Activated T-helper 17 cell treated with anti-CD3 and anti-CD28 coated beads, Interleukin-2, amount 50 U/mL, for 72 hours (primary cell): ENCODE data around the gene ANO6. TPM values are rescaled to one million over a fixed set of nuclear protein-coding genes. Genes with fewer than 3 reads are reported as not detected.
A peak's percentile ranks its signal among the peaks of the same experiment; 100 is the strongest.

ENCODE experiments used
- ATAC-seq: fragments of 150-1000 bp; cut with Tn5 transposase; replicated peaks from 2 replicates; pipeline ENCODE4 v1.10.0; 2021; ENCODE audit warnings: mild to moderate bottlenecking, moderate library complexity
- H3K27ac Mint-ChIP-seq: one replicate; pipeline ENCODE4 v1.8.0; 2022; ENCODE audit warnings: mixed read lengths
- H3K27me3 Mint-ChIP-seq: one replicate; pipeline ENCODE4 v1.8.0; 2022; ENCODE audit warnings: mixed read lengths
- H3K36me3 Mint-ChIP-seq: one replicate; pipeline ENCODE4 v1.8.0; 2022; ENCODE audit warnings: low read depth, mild to moderate bottlenecking, mixed read lengths
- H3K4me1 Mint-ChIP-seq: one replicate; pipeline ENCODE4 v1.8.0; 2022; ENCODE audit warnings: mixed read lengths
- H3K4me3 Mint-ChIP-seq: one replicate; pipeline ENCODE4 v1.8.0; 2022; ENCODE audit warnings: mild to moderate bottlenecking, mixed read lengths
- H3K9me3 Mint-ChIP-seq: one replicate; pipeline ENCODE4 v1.8.0; 2022; ENCODE audit warnings: mixed read lengths
- total RNA-seq, 2 donors: library from RNA; stranded (reverse); gene quantifications; one replicate each; pipeline ENCODE4 v1.2.3, GENCODE V29; 2022

Gene ANO6
- total RNA-seq, 2 donors from 2014 or later: 26.8 to 45.1 TPM

DNA sequence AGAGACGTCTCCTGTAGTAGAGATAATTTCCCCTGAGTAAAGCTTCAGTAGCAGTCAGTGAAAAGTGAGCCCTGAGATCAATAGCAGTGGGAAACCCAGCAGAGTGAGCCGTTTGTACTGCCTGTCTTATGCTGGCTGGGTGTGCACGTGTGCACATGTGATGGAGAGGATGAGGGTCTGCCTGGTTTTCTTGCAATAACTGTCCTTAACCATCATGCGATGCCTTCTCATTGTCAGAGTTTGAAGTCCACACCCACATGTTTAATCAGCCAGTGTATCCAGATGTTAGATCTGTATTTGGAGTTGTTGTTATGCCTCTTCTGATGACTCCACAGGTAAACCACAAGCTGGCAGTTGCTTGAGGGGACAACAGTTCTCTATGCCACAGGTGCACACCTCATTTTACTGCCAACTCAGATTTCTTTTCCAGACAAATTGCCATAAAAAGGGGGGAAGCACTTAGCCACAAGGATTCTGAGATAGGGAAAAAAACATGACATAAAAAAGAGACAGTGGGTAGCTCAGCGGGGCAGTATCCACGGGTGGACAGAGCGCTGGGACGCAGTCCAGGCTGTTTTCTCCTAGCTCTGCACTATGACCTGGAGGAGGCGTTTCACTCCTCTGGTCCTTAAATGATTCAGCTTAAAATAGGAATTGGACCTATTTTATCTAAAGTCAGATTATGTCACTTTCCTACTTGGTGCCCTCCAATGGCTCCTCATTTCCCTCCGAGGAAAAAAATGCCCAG, 192.3 kb downstream of the ANO6 start:
- Mint-ChIP-seq H3K36me3 (peaks cover 34% of the 10 kb centered on the region), H3K27me3 (no peaks in the 10 kb centered on the region), H3K27ac (no peak overlapping the region), H3K4me3 (no peak overlapping the region), H3K4me1 (peaks cover 4% of the 10 kb centered on the region), H3K9me3 (no peaks in the 10 kb centered on the region)
- no peak for ATAC-seq

DNA sequence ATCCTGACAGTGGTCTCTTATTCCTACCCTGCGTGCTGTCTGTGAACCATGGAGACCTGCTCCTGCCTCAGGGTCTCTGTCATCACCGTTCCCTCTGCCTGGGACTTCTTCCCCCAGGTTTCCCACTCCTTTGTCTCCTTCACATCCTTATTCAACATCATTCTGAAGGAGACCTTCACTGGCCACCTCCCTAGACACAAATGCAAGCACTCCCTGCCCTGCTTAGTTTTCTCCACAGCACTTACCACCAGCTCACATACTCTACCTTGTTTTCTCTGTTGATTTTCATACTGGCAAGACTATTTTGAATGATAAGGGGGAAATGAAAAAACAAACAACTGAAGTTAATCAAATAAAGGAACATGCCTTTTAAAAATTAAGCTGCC, 192.8 kb downstream of the ANO6 start:
- H3K27me3 Mint-ChIP-seq: no peaks in the 10 kb centered on the region
- peaks cover 4% of the 10 kb centered on the region for H3K4me1 Mint-ChIP-seq
- no peak overlapping the region for H3K4me3 Mint-ChIP-seq
- peaks cover 28% of the 10 kb centered on the region for H3K36me3 Mint-ChIP-seq
- H3K9me3 Mint-ChIP-seq: no peaks in the 10 kb centered on the region
- H3K27ac Mint-ChIP-seq: no peak overlapping the region
- no peak for ATAC-seq

DNA sequence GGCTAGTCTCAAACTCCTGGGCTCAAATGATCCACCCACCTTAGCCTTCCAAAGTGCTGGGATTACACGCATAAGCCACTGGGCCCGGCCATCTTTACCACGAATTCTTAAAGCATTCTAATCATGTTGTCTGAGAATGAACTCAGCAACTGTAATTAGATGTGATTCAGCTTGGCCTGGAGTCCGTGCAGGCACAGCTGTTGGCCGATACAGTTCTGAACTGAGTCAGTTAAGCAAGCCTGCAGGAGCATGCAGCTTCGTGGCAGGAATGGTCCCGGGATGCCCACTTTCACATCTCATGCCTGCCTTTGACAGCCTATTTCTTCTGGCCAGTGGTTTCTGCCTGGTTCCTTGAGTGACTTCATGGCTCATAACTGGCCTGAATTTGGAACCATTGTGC, 194.1 kb downstream of the ANO6 start:
- peaks cover 20% of the 10 kb centered on the region for H3K36me3 Mint-ChIP-seq
- no peaks in the 10 kb centered on the region for H3K9me3 Mint-ChIP-seq
- H3K27me3 Mint-ChIP-seq: no peaks in the 10 kb centered on the region
- H3K4me3 Mint-ChIP-seq: no peak overlapping the region
- H3K27ac Mint-ChIP-seq: no peak overlapping the region
- ATAC-seq: no peak
- peaks cover 4% of the 10 kb centered on the region for H3K4me1 Mint-ChIP-seq

DNA sequence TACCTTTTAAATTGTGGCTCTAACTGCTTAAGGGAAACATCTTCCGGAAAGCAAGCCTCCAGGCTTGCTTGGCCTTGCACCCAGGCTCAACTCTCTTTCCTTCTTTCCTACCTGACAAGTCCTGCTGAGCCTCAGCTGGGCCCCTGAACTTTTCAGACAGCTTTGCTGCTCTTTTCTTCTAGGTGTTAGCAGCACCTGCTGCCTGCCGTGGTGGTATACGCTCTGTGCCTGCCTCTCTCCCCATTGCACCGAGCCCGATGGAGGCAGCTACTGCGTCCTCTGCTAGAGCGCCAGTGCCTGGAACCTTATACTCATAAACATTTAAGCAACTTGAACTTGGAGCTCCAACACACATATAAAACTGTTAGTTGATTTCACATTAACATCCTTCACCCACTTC, 195.7 kb downstream of the ANO6 start:
- Mint-ChIP-seq H3K27me3 (no peaks in the 10 kb centered on the region), H3K4me1 (peaks cover 11% of the 10 kb centered on the region), H3K4me3 (no peak overlapping the region), H3K36me3 (peaks cover 23% of the 10 kb centered on the region), H3K27ac (peak overlapping the region; percentile 31), H3K9me3 (no peaks in the 10 kb centered on the region)
- ATAC-seq: no peak

DNA sequence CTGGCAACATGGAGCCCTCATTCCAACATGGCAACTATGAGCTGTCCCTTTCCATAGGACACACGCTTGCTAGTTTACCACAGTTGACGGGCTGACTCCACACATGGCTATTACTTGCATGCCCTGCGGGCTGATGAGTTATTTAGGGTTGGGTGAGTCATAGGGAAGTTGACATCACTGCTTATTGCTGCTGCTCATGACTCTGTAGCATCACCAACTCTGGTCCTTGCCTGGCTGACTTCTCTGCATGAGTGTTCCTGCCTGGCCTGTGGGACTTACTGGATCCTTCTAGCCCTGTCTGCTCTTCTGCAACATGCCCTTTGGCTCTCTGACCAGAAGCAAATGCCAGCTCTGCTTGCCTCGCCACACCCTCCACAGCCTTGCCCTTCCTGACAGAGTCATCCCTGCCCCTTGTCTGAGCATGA, 199.5 kb downstream of the ANO6 start:
- Mint-ChIP-seq H3K27me3 (no peaks in the 10 kb centered on the region), H3K27ac (peak overlapping the region; percentile 24), H3K4me3 (no peak overlapping the region), H3K36me3 (peaks cover 53% of the 10 kb centered on the region), H3K4me1 (peaks cover 11% of the 10 kb centered on the region), H3K9me3 (no peaks in the 10 kb centered on the region)
- peak; percentile 100 for ATAC-seq

DNA sequence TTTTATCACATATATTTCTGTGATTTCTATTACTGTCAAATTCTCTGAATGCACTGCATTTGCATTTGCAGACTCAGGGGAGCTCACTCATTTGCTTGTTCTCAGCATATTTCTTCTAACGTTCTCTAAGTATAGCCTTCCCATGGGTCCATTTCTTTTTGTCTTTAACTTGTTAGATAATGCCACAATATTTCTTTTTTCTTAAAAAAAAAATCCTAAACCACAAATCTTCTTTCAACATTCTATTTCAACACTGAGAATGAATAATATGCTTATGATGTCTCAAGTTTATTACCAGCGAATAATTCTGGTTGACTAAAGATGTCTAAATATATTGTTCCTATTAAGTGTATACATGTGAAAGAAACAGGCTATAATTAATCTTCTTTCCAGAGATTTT, 200.2 kb downstream of the ANO6 start:
- Mint-ChIP-seq H3K27ac (no peak overlapping the region), H3K9me3 (no peaks in the 10 kb centered on the region), H3K4me1 (peaks cover 11% of the 10 kb centered on the region), H3K4me3 (no peak overlapping the region), H3K27me3 (no peaks in the 10 kb centered on the region), H3K36me3 (peaks cover 60% of the 10 kb centered on the region)
- no peak for ATAC-seq

DNA sequence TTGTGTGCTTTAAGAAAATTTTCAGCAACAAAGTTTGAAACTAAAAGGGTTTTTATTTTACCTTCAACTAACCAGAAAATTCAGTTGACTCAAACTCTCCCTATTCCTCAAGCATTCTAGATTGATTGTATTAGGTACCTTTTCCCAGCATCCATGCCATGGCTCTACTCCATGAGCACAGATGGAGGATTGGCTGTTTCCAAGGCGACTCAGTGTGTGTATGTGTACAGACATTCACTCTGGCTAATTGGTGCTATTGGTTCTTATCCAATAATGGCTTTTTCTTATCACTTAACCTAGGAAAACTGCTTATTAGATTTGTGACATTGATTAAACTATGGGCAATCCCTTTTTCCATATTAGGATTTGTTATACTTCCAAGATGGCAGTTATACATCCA, 202.6 kb downstream of the ANO6 start:
- Mint-ChIP-seq H3K27me3 (no peaks in the 10 kb centered on the region), H3K9me3 (no peaks in the 10 kb centered on the region), H3K4me1 (peaks cover 7% of the 10 kb centered on the region), H3K36me3 (peaks cover 84% of the 10 kb centered on the region), H3K27ac (no peak overlapping the region), H3K4me3 (no peak overlapping the region)
- ATAC-seq: no peak

DNA sequence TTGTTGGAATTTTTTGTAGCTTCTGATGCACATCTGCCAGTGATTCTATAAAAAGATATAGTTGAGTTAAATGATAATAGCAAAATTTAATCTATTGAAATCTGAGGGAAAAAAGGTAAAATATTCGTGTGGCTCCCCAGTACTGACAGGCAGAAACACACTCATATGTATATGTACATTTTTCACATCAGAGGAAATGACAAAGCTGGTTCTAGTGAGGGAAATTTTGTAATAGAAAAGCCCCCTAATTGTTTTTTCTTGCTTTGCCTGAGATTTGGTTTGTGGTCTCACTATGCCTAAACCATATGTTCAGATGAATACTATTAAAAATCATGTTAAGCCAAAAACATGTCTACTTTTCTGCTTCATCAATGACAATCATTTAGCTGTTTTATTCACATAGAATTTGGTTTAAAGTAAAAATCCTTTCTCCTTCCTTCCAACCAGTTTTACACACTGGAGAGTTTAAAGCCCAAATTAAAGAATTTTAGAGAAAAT, 203.5 kb downstream of the ANO6 start:
- ATAC-seq: no peak
- H3K9me3 Mint-ChIP-seq: no peaks in the 10 kb centered on the region
- peak overlapping the region; percentile 50 for H3K27ac Mint-ChIP-seq
- no peaks in the 10 kb centered on the region for H3K27me3 Mint-ChIP-seq
- H3K4me3 Mint-ChIP-seq: no peak overlapping the region
- H3K4me1 Mint-ChIP-seq: peaks cover 7% of the 10 kb centered on the region
- peaks cover 92% of the 10 kb centered on the region for H3K36me3 Mint-ChIP-seq

DNA sequence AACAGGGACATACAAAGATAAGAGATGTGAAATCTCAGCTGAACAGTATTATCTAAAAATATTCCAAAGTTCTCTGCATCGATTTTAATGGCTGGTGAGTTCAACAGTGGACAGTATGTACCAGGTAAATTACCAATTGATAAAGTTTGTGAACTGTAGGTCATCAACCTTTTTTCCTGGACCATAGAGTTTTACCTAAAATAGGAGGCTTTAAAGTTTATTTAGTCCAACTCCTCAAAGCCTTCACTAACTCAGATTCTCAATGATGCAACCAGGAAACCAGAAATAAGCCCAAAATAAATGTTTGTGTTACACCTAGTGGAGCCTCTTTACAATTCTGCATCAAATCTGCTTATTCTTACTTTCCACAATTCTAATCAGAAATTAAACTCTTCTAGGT, 205.8 kb downstream of the ANO6 start:
- Mint-ChIP-seq H3K27ac (no peak overlapping the region), H3K4me3 (no peak overlapping the region), H3K36me3 (peaks cover 98% of the 10 kb centered on the region), H3K4me1 (no peaks in the 10 kb centered on the region), H3K9me3 (no peaks in the 10 kb centered on the region), H3K27me3 (no peaks in the 10 kb centered on the region)
- ATAC-seq: no peak

DNA sequence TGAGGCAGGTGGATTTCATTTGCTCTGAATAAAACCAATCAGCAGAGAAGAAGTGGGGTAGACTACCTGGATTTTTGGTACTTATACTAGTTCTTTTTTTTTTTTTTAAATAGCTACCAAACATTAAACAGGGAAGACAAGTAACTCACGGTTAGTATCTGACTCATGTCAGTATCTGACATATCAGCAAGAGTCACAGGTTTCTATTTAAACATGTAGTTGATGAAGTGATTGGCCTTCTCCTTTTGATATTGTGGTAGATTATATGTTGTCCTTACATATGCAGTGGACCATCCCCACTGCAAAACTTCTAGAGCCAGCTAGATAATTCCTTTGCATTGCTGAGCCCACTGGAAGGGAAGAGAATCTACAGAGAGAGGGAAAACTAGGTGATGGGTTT, 208.0 kb downstream of the ANO6 start:
- no peaks in the 10 kb centered on the region for H3K9me3 Mint-ChIP-seq
- H3K4me1 Mint-ChIP-seq: no peaks in the 10 kb centered on the region
- no peaks in the 10 kb centered on the region for H3K27me3 Mint-ChIP-seq
- no peak overlapping the region for H3K4me3 Mint-ChIP-seq
- ATAC-seq: peak; percentile 77
- peak overlapping the region; percentile 64 for H3K27ac Mint-ChIP-seq
- H3K36me3 Mint-ChIP-seq: peaks cover 100% of the 10 kb centered on the region

DNA sequence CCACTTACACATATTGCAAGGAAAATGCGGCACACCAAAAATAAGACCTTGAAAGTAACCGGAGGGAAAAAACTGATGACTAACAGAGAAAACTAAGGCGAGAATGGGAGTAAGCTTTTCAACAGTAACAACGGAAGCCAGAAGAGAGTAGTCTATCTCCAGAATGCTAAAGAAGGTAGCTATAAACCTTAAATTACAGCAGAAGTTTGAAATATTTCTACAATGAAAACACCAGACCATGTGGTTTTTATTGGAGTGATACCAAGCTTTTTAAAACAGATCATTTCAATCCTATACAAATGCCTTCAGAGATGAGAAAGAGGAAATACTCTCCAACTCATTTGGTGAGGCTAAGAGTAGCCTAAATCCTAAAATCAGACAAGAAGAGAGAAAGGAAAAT, 209.5 kb downstream of the ANO6 start:
- Mint-ChIP-seq H3K36me3 (peaks cover 100% of the 10 kb centered on the region), H3K27ac (no peak overlapping the region), H3K9me3 (no peaks in the 10 kb centered on the region), H3K4me1 (no peaks in the 10 kb centered on the region), H3K27me3 (no peaks in the 10 kb centered on the region), H3K4me3 (no peak overlapping the region)
- no peak for ATAC-seq

DNA sequence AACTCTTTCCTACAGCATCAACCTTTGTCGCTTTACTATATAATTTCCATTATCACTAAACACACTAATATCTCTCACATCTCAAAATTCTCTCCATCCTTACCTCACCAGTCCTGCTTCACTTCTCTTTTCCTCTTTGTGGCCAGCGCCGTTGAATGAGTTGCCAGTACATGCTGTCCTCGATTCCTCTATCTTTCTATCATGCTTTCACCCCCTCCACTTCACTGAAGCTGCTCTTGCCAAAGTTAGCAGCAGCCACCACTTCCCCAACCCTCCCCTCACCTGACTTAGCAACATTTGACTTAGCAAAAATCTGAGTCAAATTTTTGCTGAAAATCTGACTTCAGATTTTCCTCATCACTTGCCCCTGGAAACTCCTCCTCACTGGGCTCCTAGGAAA, 210.4 kb downstream of the ANO6 start:
- H3K27me3 Mint-ChIP-seq: no peaks in the 10 kb centered on the region
- peaks cover 97% of the 10 kb centered on the region for H3K36me3 Mint-ChIP-seq
- no peak overlapping the region for H3K27ac Mint-ChIP-seq
- no peaks in the 10 kb centered on the region for H3K4me1 Mint-ChIP-seq
- no peak overlapping the region for H3K4me3 Mint-ChIP-seq
- no peaks in the 10 kb centered on the region for H3K9me3 Mint-ChIP-seq
- ATAC-seq: no peak

DNA sequence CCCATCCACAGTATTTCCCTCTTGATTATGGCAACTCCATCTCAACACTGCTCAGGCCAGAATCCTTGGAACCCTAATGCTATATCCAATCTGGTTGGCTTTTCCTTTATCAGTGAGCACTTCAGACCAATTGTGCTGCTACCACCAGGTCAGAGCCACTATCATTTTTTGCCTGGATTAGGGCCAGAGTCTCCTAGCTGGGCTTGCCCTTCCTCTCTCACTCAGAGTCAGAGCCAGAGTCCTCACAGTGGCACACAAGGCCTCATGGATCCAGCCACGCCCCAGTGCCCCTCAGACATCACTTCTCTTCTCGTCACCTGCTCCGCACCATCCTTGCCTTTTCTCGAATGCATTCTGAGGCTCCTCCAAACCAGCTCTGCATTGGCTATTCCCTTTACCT, 211.1 kb downstream of the ANO6 start:
- Mint-ChIP-seq H3K27ac (no peak overlapping the region), H3K36me3 (peaks cover 97% of the 10 kb centered on the region), H3K4me3 (no peak overlapping the region), H3K4me1 (no peaks in the 10 kb centered on the region), H3K27me3 (no peaks in the 10 kb centered on the region), H3K9me3 (no peaks in the 10 kb centered on the region)
- no peak for ATAC-seq

DNA sequence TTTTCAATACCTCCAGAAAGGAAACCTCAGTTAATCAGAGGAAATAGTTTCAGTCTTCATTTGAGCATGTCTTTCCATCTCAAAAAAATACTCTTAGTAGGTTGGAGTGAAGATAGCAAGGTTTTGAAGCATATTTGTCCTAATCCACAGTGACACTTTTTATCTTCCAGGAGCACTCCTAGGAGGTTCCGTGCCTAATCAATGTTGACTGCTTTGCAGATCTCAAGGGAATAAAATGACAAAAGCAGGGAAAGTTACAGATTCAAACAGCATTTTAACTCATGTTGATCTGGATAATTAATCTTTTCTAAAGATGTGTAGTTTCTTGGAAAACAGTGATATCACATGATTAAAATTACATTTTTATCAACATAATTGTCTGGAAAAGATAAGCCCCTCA, 213.9 kb downstream of the ANO6 start:
- Mint-ChIP-seq H3K9me3 (no peaks in the 10 kb centered on the region), H3K36me3 (peaks cover 80% of the 10 kb centered on the region), H3K4me1 (no peaks in the 10 kb centered on the region), H3K27me3 (no peaks in the 10 kb centered on the region), H3K27ac (no peak overlapping the region), H3K4me3 (no peak overlapping the region)
- ATAC-seq: no peak

DNA sequence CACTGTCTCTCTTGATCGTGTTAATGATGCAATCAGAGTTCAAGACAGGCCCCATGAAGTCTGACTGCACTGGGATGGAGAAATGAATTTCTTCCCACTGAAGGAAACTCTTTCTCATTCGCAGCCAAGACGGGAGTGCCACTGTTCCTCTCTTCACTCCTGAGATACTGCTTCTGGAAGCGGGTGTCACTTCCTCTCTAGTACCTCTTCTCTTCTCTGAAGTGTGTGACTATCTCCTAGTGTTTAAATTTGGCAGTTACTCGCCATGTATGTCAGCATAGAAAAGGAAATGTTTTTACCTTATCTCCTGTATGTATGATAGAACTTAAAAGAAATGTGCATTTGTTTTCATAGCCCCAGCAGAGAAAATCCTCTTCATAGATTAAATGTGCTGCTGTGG, 215.2 kb downstream of the ANO6 start:
- Mint-ChIP-seq H3K4me1 (peaks cover 3% of the 10 kb centered on the region), H3K27me3 (no peaks in the 10 kb centered on the region), H3K36me3 (peaks cover 67% of the 10 kb centered on the region), H3K9me3 (no peaks in the 10 kb centered on the region), H3K27ac (no peak overlapping the region), H3K4me3 (no peak overlapping the region)
- ATAC-seq: no peak

DNA sequence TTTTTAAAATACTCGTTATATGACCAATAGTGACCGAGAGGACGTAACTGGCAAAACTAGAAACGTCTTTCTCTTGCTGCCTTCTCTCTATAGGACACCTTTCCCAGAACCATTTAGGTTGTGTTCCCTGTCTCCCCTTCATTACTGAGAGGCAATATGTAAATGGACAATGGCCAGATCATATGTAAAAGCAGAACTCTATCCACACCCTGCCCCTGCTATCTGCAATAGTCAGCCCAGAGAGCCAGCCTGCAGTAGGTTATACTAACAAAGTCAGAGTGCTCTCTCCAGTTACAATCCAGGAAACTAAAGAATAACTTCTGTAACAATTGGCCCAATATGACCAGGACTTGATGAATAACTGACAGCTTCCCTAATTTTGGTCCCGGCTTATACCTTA, 216.8 kb downstream of the ANO6 start:
- H3K27me3 Mint-ChIP-seq: no peaks in the 10 kb centered on the region
- no peak for ATAC-seq
- H3K27ac Mint-ChIP-seq: no peak overlapping the region
- H3K36me3 Mint-ChIP-seq: peaks cover 51% of the 10 kb centered on the region
- no peak overlapping the region for H3K4me3 Mint-ChIP-seq
- H3K9me3 Mint-ChIP-seq: no peaks in the 10 kb centered on the region
- peaks cover 3% of the 10 kb centered on the region for H3K4me1 Mint-ChIP-seq
